GM21717 (cell line): ENCODE measurements around the gene NBR1.
"Not testable (repeated sequence)": the region's sequence is repeated elsewhere in the genome, so short reads cannot be mapped to it uniquely, and the experiment has no call there.

Experiments used
- ATAC-seq: cut with Tn5 transposase; IDR thresholded peaks from one replicate; pipeline ENCODE4 v1.9.1; 2021; ENCODE audit warnings: mild to moderate bottlenecking, moderate library complexity; ENCODE audit not compliant: unreplicated experiment

The NBR1 gene, protein sequence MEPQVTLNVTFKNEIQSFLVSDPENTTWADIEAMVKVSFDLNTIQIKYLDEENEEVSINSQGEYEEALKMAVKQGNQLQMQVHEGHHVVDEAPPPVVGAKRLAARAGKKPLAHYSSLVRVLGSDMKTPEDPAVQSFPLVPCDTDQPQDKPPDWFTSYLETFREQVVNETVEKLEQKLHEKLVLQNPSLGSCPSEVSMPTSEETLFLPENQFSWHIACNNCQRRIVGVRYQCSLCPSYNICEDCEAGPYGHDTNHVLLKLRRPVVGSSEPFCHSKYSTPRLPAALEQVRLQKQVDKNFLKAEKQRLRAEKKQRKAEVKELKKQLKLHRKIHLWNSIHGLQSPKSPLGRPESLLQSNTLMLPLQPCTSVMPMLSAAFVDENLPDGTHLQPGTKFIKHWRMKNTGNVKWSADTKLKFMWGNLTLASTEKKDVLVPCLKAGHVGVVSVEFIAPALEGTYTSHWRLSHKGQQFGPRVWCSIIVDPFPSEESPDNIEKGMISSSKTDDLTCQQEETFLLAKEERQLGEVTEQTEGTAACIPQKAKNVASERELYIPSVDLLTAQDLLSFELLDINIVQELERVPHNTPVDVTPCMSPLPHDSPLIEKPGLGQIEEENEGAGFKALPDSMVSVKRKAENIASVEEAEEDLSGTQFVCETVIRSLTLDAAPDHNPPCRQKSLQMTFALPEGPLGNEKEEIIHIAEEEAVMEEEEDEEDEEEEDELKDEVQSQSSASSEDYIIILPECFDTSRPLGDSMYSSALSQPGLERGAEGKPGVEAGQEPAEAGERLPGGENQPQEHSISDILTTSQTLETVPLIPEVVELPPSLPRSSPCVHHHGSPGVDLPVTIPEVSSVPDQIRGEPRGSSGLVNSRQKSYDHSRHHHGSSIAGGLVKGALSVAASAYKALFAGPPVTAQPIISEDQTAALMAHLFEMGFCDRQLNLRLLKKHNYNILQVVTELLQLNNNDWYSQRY

DNA sequence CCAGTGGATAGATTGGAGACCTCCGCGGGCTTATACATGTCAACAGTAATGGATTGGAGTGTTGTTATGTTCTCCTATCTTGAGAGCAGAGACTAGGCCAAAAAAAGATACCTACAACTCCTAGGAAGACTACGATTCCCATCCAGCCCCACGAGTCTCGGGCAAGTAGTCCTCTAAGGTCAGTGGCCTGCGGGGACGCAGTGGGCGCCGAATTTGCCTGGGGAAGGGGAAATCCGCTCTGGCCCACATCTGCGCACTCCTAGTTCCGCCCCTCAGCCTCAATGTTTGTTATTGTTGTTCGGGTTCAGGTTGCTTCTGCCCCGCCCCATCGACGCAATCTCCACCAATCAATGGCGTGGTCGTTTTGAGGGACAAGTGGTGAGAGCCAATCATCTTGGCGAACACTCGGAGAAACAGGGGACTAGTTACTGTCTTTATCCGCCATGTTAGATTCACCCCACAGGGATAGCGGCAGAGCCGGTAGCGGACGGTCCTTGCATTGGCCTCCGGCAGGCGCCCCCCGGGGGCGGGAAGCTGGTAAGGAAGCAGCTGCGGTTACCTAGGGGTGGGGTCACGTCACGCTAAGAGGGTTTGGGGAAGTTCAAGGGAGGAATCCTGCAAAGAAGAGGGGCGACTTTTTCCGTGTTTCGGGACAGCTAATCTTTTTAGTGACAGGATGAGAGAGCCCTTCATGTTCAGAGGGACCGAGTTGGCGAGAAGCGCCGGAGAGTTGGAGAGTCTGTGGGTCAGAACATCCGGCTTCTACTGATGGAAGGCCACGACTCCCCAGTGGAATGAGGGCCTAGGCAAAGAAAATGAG lies at the start of gene NBR1:
Gene NBR1 (plus strand): TSS at position 449 of the 820 bp plus-strand sequence. CDS start 4,586 bp downstream, outside the sequence.
- ATAC-seq = peak; percentile 70

DNA sequence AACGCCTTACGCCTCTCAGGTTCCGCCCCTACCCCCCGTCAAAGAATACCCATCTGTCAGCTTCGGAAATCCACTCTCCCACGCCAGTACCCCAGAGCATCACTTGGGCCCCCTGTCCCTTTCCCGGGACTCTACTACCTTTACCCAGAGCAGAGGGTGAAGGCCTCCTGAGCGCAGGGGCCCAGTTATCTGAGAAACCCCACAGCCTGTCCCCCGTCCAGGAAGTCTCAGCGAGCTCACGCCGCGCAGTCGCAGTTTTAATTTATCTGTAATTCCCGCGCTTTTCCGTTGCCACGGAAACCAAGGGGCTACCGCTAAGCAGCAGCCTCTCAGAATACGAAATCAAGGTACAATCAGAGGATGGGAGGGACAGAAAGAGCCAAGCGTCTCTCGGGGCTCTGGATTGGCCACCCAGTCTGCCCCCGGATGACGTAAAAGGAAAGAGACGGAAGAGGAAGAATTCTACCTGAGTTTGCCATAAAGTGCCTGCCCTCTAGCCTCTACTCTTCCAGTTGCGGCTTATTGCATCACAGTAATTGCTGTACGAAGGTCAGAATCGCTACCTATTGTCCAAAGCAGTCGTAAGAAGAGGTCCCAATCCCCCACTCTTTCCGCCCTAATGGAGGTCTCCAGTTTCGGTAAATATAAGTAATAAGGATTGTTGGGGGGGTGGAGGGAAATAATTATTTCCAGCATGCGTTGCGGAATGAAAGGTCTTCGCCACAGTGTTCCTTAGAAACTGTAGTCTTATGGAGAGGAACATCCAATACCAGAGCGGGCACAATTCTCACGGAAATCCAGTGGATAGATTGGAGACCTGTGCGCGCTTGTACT lies 45.7 kb upstream of the NBR1 start, which contains the start of gene BRCA1:
Gene BRCA1 (minus strand): TSS at position 232 of the 834 bp plus-strand sequence. CDS start 1,268 bp downstream, outside the sequence.
- peak; percentile 90 for ATAC-seq

DNA sequence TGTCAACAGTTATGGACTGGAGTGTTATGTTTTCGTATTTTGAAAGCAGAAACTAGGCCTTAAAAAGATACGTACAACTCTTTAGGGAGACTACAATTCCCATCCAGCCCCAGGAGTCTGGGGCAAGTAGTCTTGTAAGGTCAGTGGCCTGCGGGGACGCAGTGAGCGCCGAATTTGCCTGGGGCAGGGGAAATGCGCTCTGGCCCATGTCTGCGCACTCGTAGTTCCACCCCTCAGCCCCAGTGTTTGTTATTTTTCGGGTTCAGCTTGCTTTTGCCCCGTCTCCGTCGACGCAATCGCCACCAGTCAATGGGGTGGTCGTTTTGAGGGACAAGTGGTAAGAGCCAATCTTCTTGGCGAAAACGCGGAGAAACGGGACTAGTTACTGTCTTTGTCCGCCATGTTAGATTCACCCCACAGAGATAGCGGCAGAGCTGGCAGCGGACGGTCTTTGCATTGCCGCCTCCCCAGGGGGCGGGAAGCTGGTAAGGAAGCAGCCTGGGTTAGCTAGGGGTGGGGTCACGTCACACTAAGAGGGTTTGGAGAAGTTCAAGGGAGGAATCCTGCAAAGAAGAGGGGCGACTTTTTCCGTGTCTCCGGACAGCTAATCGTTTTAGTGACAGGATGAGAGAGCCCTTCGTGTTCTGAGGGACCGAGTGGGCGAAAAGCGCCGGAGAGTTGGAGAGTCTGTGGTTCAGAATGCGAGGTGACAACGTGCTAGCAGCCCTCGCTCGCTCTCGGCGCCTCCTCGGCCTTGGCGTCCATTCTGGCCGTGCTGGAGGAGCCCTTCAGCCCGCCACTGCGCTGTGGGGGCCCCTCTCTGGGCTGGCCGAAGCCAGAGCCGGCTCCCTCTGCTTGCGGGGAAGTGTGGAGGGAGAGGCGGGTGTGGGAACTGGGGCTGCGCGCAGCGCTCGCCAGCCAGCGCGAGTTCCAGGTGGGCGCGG lies 44.8 kb upstream of the NBR1 start:
- no peak for ATAC-seq

DNA sequence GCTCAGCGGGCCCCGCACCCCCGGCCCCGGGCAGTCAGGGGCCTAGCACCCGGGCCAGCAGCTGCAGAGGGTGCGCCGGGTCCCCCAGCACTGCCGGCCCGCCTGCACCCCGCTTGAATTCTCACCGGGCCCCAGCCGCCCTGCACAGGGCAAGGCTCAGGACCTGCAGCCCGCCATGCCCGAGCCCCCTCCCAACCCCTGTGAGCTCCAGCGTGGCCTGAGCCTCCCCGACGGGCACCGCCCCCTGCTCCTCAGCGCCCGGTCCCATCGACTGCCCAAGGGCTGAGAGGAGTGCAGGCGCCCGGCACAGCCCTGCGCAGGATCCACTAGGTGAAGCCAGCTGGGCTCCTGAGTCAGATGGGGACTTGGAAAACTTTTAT lies 44.1 kb upstream of the NBR1 start:
- no peak for ATAC-seq

DNA sequence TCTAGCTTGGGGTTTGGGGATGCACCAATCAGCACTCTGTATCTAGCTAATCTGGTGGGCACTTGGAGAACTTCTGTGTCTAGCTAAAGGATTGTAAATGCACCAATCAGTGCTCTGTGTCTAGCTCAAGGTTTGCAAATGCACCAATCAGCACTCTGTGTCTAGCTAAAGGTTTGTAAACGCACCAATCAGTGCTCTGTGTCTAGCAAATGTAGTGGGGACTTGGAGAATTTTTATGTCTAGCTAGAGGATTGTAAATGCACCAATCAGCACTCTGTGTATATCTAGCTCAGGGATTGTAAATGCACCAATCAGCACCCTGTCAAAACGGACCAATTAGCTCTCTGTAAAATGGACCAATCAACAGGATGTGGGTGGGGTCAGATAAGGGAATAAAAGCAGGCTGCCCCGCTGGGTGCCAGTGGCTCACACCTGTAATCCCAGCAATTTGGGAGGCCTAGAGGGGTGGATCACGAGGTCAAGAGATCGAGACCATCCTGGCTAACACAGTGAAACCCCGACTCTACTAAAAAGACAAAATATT lies 43.6 kb upstream of the NBR1 start:
- ATAC-seq = not testable (repeated sequence)

DNA sequence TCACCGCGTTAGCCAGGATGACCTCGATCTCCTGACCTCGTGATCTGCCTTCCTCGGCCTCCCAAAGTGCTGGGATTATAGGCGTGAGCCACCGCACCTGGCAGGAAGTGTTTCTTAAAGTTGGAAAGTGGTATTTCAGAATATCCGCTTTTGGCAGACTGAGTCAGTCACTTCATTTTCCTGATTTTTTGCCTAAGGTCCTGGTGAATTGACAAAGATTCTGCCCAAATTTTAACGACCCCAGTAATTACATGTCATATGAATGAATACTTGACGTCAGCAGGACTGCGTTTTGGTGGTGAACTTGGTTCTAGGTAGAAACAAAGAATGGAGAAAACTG lies 41.4 kb upstream of the NBR1 start:
- ATAC-seq = no peak

DNA sequence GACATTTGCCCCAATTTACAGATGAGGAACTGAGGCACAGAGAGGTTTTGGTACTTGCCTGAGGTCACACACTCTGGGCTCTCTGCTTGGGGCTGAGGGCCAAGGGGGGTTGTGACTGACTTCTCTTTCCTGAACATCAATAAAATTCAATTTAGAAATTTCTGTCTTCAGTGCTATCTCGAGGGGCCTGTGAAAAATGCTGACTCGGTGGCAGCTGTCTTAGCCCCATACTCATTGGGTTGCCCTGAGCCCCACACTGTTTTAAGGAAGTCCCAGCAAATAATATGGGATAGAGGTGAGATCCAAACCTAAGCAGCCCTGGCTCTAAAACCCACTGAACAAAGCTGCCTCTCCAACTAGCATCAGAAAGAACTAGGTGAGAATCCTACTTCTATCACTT lies 38.9 kb upstream of the NBR1 start:
- no peak for ATAC-seq

DNA sequence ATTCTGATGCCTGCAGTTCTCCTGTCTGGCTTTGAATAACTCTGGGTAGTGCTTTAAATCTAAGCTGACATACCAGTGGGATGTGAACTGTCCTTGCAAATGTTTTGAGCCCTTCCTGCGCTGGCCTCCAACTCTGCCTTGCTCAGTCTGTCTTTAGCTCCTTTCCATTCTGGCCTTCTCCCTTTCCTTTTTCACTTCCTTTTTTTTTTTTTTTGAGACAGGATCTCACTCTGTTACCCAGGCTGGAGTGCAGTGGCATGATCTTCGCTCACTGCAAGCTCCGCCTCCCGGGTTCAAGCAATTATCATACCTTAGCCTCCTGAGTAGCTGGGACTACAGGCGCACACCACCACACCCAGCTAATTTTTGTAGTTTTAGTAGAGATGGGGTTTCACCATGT lies 37.6 kb upstream of the NBR1 start:
- not testable (repeated sequence) for ATAC-seq

DNA sequence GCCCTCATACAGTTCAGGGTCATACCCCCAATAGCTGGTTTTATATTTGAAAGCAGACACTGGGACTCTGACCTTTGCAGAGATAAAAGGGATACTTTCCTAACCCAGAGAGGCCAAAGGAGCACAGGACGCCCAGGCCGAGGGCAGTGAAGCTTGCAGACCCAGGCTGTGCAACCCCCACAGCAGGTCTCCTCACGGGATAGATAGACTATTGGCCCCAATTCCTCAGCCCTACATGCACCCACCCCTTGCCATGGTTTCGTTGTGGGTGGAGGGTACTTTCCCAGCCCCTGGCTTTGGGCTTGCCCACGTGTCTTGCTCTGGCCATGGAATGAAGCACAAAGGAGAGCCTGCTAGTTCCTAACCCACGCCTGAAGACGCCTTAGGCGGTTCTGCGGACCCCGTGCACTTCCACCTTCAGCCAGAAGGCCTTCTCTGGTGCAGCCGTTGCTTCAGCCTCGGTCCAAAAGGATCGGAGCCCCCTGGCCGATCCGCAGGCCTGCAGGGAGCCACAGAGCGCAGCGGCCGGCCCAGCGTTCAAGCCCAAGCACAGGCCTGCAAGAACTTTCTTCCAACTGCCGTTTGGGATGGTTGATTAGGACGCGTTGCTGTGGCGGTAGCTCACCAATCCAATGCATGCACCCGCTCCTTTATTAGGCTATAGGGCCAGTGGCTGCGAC lies 36.1 kb upstream of the NBR1 start:
- no peak for ATAC-seq

DNA sequence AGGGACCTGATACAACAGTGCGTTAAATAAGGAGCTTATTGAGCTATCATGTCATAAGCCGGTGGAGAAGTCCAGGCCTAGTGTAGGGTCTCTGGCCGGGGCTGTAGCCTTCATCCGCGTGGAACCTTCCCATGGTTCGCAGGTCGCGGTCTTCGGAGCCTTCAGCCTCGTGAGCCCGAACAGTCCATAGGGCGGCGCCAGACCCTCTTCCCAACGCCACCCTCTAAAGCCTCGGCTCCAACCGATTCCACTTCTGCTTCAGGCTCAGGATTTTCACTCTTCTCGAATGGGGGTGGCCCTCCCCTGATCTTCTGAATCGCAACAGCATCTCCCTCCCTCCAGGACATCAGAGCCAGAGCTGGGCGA lies 35.6 kb upstream of the NBR1 start:
- no peak for ATAC-seq

DNA sequence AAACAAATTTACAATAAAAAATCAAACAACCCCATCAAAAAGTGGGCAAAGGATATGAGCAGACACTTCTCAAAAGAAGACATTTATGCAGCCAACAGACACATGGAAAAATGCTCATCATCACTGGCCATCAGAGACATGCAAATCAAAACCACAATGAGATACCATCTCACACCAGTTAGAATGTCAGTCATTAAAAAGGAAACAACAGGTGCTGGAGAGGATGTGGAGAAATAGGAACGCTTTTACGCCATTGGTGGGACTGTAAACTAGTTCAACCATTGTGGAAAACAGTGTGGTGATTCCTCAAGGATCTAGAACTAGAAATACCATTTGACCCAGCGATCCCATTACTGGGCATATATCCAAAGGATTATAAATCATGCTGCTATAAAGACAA lies 34.4 kb upstream of the NBR1 start:
- ATAC-seq = not testable (repeated sequence)

DNA sequence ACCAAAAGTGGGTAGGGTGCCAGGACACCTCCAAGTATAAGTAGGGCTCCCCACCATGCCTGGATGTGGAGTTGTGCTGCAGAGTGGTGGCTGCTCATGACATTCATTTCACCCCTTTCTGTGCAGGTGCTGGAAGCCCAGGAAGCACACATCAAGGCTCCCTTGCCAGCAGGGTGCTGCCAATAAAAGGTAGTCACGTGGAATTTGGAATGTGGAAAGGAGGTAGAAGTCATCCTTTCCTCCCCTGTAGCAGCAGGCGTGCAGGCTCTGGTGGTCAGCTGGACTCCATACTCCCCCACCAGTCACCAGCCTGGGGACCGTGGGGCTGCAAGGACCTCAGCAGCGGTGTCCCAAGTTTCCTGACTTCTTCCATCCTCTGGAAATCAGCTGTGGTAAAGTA lies 32.5 kb upstream of the NBR1 start:
- not testable (repeated sequence) for ATAC-seq

DNA sequence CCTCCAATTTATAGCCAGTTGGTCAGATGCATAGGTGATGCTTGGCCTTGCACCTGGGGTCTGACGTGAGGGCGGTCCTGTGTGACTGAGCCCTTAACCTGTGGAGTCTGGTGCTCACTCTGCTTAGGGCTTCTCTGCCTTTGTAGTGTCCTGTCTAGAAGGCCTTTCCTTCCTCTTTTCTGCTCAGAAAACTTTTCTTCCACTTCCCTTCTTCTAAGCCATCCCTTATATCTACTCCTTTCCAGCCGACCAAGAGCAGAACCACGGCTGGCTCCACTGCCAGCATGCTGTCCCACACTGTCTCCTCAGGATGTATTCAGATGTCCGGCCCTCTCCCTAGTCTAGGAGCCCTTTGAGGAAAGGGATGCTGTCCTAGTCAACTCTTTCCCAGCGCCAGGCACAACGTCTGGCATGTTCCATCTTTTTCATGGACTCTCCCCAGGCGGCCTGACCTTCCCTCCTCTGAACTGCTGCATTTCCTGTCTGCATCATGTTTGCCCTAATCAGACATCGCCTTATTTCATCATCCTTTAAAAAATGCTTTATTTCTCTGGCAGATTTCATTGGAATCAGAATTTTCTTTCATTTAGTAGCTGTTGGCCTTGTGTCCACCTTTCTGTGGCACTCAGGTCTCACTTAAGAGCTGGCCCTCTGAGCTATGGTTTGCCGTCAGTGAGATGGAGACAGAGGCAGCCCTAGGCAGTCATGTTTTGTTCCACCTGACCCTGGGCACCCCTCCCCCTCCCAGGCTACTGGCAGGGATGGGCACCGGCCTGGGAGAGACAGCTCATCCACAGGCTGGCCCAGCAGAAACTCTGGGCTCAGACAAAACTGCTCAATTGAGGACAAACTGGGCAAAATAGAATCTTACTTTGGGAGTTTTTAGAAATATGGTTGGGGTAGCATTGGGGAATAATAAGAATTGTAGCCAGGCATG lies 30.4 kb upstream of the NBR1 start:
- ATAC-seq = no peak

DNA sequence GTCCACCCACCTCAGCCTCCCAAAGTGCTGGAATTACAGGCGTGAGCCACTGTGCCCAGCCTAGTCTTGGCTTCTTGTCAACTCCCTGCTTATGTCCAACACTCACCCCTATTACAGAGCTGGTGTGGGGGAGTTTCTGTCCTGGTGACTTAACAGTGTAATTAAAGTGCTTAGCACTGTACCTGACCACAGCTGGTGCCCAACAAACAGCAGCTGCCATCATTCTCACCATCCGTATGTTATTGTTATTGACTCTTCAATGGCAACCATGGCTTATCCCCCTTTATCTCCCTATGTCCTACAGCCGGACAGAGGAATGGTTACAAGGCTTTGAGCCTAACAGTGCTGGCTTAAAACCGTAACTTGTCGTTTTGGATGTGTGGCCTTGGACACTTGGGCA lies 28.9 kb upstream of the NBR1 start:
- ATAC-seq = no peak

DNA sequence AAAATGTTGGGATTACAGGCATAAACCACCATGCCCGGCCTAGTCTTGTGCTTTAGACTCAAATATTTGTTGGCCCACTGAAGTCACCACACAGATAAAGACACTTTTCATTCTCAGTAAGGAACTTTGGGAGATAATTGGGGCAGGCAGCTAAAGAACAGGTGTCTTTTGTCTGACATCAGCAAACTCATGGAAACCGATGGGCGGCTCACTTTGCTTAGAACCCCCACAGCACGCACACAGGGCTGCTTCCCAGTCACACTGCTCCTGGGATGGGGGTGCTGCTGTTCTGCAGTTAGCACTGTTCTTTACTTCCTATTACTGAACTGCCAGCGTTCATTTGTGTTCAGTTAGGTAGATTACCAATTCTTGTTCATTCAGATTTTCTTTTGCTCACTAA lies 27.8 kb upstream of the NBR1 start:
- no peak for ATAC-seq

DNA sequence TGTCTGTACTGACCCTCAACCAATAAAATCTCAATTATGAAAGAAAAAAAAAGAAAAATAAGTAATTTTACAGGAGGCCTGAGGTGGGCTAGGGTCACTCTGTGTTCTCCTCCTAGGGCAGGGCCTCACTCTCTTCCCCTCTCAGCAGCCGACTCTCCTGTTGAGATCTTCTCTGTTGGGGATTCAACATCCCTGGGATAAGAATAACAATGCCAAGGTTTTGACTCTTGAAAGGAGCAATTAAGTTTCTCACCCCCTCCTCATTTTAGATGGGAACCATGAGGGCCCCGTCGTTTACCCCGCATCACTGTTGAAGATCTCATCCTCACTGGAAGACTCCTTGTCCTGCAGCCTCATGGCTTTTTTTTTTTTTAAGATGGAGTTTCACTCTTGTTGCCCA lies 24.4 kb upstream of the NBR1 start:
- no peak for ATAC-seq

DNA sequence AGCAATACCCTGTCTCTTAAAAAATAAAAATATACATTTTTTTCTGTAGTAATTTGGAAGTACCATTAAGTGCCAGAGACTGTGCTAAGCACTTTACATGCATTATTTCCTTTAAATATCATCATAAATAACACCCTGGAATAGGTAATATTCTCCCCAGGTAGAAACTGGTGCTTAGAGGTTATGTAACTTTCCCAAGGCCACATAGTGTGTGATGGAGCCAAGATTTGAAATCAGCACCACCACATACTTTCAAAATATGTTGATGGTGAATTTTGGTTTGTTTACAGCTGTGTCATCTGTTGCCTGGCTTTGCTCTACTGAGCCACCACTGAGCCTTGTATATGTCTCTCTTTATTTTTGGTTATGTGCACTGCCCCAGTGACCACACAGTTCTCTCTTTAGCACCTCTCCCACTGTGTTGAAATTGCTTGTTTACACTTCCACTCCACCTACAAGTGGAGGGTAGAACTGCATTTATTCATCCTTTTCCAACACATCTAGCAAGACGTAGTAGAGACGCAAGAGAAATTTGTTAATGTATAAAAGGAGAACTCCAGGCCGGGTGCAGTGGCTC lies 19.0 kb upstream of the NBR1 start:
- ATAC-seq = no peak
